ENCODE results near the gene BTBD10. TPM values are rescaled to one million over a fixed set of nuclear protein-coding genes. Genes with fewer than 3 reads are reported as not detected.

The BTBD10 gene
- polyA plus RNA-seq, 1 donor from 2014 or later, result 143 TPM

- Histone ChIP-seq H3K27me3 (ENCODE audit: insufficient read depth, low read depth, low read length) (no peaks in the 10 kb centered on the region), H3K79me2 (replicated peaks; ENCODE audit: insufficient read depth, low read length) (no peaks in the 10 kb centered on the region), H3K36me3 (ENCODE audit: insufficient read depth, low read length) (no peaks in the 10 kb centered on the region), H3K9ac (ENCODE audit: low read length) (no peak overlapping the region), H3K9me2 (ENCODE audit: insufficient read depth, low read length) (no peaks in the 10 kb centered on the region), H3K4me3 (ENCODE audit: low read length) (no peak overlapping the region), H2AFZ (ENCODE audit: low read depth, low read length) (no peak overlapping the region), H3F3A (ENCODE audit: insufficient read depth, low read length, poor library complexity, severe bottlenecking) (no peaks in the 10 kb centered on the region), H4K20me1 (ENCODE audit: insufficient read depth) (no peaks in the 10 kb centered on the region), H3K4me2 (ENCODE audit: low read length) (no peak overlapping the region), H3K9me3 (ENCODE audit: low read length) (no peaks in the 10 kb centered on the region), H3K27ac (ENCODE audit: low read length) (no peak overlapping the region)
- TF ChIP-seq POLR2AphosphoS5 (IDR thresholded peaks at IDR 0.05) (no peak), MXI1 (conservative IDR thresholded peaks at IDR 0.05; ENCODE audit: poor library complexity, severe bottlenecking) (no peak), SMC3 (conservative IDR thresholded peaks at IDR 0.05; ENCODE audit: poor library complexity) (no peak), REST (IDR thresholded peaks at IDR 0.05; ENCODE audit: borderline replicate concordance) (no peak), RAD21 (conservative IDR thresholded peaks at IDR 0.05) (no peak)
Measured at GRCh38 chr11:13373216-13373615, 89.8 kb downstream of the BTBD10 start.

GRCh38 chr11:13368041-13368446 lies 95.0 kb downstream of the BTBD10 start:
- H3K36me3 ChIP-seq (ENCODE audit: insufficient read depth, low read length), result peaks cover 3% of the 10 kb centered on the region
- no peaks in the 10 kb centered on the region for H3K9me2 ChIP-seq (ENCODE audit: insufficient read depth, low read length)
- no peak overlapping the region for H3K9ac ChIP-seq (ENCODE audit: low read length)
- TF ChIP-seq POLR2AphosphoS5 (IDR thresholded peaks at IDR 0.05) (no peak), SMC3 (conservative IDR thresholded peaks at IDR 0.05; ENCODE audit: poor library complexity) (no peak), EP300 (conservative IDR thresholded peaks at IDR 0.05; ENCODE audit: poor library complexity, severe bottlenecking) (no peak), RAD21 (conservative IDR thresholded peaks at IDR 0.05) (no peak), EZH2 (IDR thresholded peaks at IDR 0.05; ENCODE audit: borderline replicate concordance, insufficient read depth, low read length, poor library complexity, severe bottlenecking) (no peak), MXI1 (conservative IDR thresholded peaks at IDR 0.05; ENCODE audit: poor library complexity, severe bottlenecking) (no peak), REST (IDR thresholded peaks at IDR 0.05; ENCODE audit: borderline replicate concordance) (no peak), CTCF (IDR thresholded peaks at IDR 0.05; ENCODE audit: poor library complexity, severe bottlenecking) (no peak), TAF1 (IDR thresholded peaks at IDR 0.05; ENCODE audit: low read depth) (no peak)
- no peaks in the 10 kb centered on the region for H3K27me3 ChIP-seq (ENCODE audit: insufficient read depth, low read depth, low read length)
- no peak overlapping the region for H3K4me2 ChIP-seq (ENCODE audit: low read length)
- H4K20me1 ChIP-seq (ENCODE audit: insufficient read depth), result no peaks in the 10 kb centered on the region
- no peaks in the 10 kb centered on the region for H3F3A ChIP-seq (ENCODE audit: insufficient read depth, low read length, poor library complexity, severe bottlenecking)
- H3K27ac ChIP-seq (ENCODE audit: low read length), result no peak overlapping the region
- no peaks in the 10 kb centered on the region for H3K9me3 ChIP-seq (ENCODE audit: low read length)
- H2AFZ ChIP-seq (ENCODE audit: low read depth, low read length), result no peak overlapping the region
- no peaks in the 10 kb centered on the region for H3K79me2 ChIP-seq (replicated peaks; ENCODE audit: insufficient read depth, low read length)
- H3K4me3 ChIP-seq (ENCODE audit: low read length), result no peak overlapping the region

Measured in neural cell (in vitro differentiated cells).